Measurements from ENCODE around the gene IL31. TPM values are rescaled to one million over a fixed set of nuclear protein-coding genes. Genes with fewer than 3 reads are reported as not detected.

Gene IL31
- polyA plus RNA-seq, 1 experiment = not detected

GRCh38 chr12:122162976-122163375 is 11.0 kb downstream of the IL31 start:
- no peak for DNase-seq (ENCODE audit: low read depth)
- Histone ChIP-seq H3K36me3 (ENCODE audit: control insufficient read depth, insufficient read depth, low read length) (no peaks in the 10 kb centered on the region), H3K27me3 (ENCODE audit: control insufficient read depth, insufficient read depth, low read length) (0 out of 2 replicates have a peak, but pooled peaks cover 1% of the 10 kb centered on the region), H3K4me3 (ENCODE audit: low read depth, low read length) (no peak overlapping the region)
- ChIA-PET CTCF (no interaction called here), POLR2A (no interaction called here)
- TF ChIP-seq CTCF (IDR thresholded peaks at IDR 0.05; ENCODE audit: insufficient read depth, low read depth, low read length) = no peak

- no peak for DNase-seq (ENCODE audit: low read depth)
- ChIA-PET POLR2A (no interaction called here), CTCF (no interaction called here)
- H3K4me3 ChIP-seq (ENCODE audit: low read depth, low read length) = no peak overlapping the region
- 0 out of 2 replicates have a peak, but pooled peaks cover 1% of the 10 kb centered on the region for H3K27me3 ChIP-seq (ENCODE audit: control insufficient read depth, insufficient read depth, low read length)
- no peak for TF ChIP-seq CTCF (IDR thresholded peaks at IDR 0.05; ENCODE audit: insufficient read depth, low read depth, low read length)
- no peaks in the 10 kb centered on the region for H3K36me3 ChIP-seq (ENCODE audit: control insufficient read depth, insufficient read depth, low read length)
These were observed 12.3 kb downstream of the IL31 start for GRCh38 chr12:122161682-122162081.

GRCh38 chr12:122160761-122161160 is 13.3 kb downstream of the IL31 start:
- H3K27me3 ChIP-seq (ENCODE audit: control insufficient read depth, insufficient read depth, low read length) = 0 out of 2 replicates have a peak, but pooled peaks cover 1% of the 10 kb centered on the region
- ChIA-PET POLR2A (no interaction called here), CTCF (no interaction called here)
- TF ChIP-seq CTCF (IDR thresholded peaks at IDR 0.05; ENCODE audit: insufficient read depth, low read depth, low read length) = no peak
- DNase-seq (ENCODE audit: low read depth) = no peak
- no peak overlapping the region for H3K4me3 ChIP-seq (ENCODE audit: low read depth, low read length)
- H3K36me3 ChIP-seq (ENCODE audit: control insufficient read depth, insufficient read depth, low read length) = no peaks in the 10 kb centered on the region

GRCh38 chr12:122159882-122160281 is 14.1 kb downstream of the IL31 start:
- DNase-seq (ENCODE audit: low read depth) = no peak
- Histone ChIP-seq H3K4me3 (ENCODE audit: low read depth, low read length) (no peak overlapping the region), H3K27me3 (ENCODE audit: control insufficient read depth, insufficient read depth, low read length) (peaks cover 3% of the 10 kb centered on the region; the same call in 1 of the 2 replicates), H3K36me3 (ENCODE audit: control insufficient read depth, insufficient read depth, low read length) (no peaks in the 10 kb centered on the region)
- ChIA-PET POLR2A (no interaction called here), CTCF (no interaction called here)
- TF ChIP-seq CTCF (IDR thresholded peaks at IDR 0.05; ENCODE audit: insufficient read depth, low read depth, low read length) = no peak

- no peaks in the 10 kb centered on the region for H3K36me3 ChIP-seq (ENCODE audit: control insufficient read depth, insufficient read depth, low read length)
- peaks cover 3% of the 10 kb centered on the region; the same call in 1 of the 2 replicates for H3K27me3 ChIP-seq (ENCODE audit: control insufficient read depth, insufficient read depth, low read length)
- no peak overlapping the region for H3K4me3 ChIP-seq (ENCODE audit: low read depth, low read length)
- POLR2A ChIA-PET = no interaction called here
- CTCF ChIA-PET = interaction anchor here (2.7 kb wide), 1 partner anchor 28 kb away, joined by 7 read pairs; no protein-coding TSS in a partner anchor
- TF ChIP-seq CTCF (IDR thresholded peaks at IDR 0.05; ENCODE audit: insufficient read depth, low read depth, low read length) = no peak
- DNase-seq (ENCODE audit: low read depth) = no peak
These were observed 15.2 kb downstream of the IL31 start for GRCh38 chr12:122158700-122159285.

All from BJ (cell line).